Activated CD8-positive, alpha-beta T cell treated with anti-CD3 and anti-CD28 coated beads for 36 hours (primary cell): Measurements from ENCODE around the gene INO80C. TPM values are rescaled to one million over a fixed set of nuclear protein-coding genes. Genes with fewer than 3 reads are reported as not detected.

Experiments used
- ATAC-seq: fragments of 200-7000 bp; cut with Tn5 transposase; one replicate; pipeline ENCODE4 v1.10.0; 2021; ENCODE audit warnings: mild to moderate bottlenecking, moderate library complexity
- CTCF ChIA-PET: fragments of 350-600 bp; sonication (Branson Sonifier 250); formaldehyde crosslinking; loops from one replicate; lab custom pipeline; 2021; ENCODE audit warnings: antibody characterized with exemption; lab: Charles Lee
- POLR2A ChIA-PET: fragments of 350-600 bp; sonication (Branson Sonifier 250); formaldehyde crosslinking; loops from one replicate; lab custom pipeline; 2021; ENCODE audit warnings: antibody characterized with exemption; lab: Charles Lee
- DNase-seq: peaks from one replicate; pipeline ENCODE4 v3.0.0-alpha.2; 2020
- H3K27ac Mint-ChIP-seq: one replicate; pipeline ENCODE4 v1.8.0; 2021; ENCODE audit warnings: mild to moderate bottlenecking, mixed read lengths
- H3K27me3 Mint-ChIP-seq: one replicate; pipeline ENCODE4 v1.8.0; 2021; ENCODE audit warnings: mixed read lengths
- H3K36me3 Mint-ChIP-seq: one replicate; pipeline ENCODE4 v1.8.0; 2021; ENCODE audit warnings: low read depth, mixed read lengths
- H3K4me1 Mint-ChIP-seq: one replicate; pipeline ENCODE4 v1.8.0; 2021; ENCODE audit warnings: low read depth, mixed read lengths
- H3K4me3 Mint-ChIP-seq: one replicate; pipeline ENCODE4 v1.8.0; 2021; ENCODE audit warnings: mild to moderate bottlenecking, moderate library complexity, mixed read lengths
- H3K9me3 Mint-ChIP-seq: one replicate; pipeline ENCODE4 v1.8.0; 2021; ENCODE audit warnings: mixed read lengths
- intact Hi-C: fragments of 100-400 bp; cut with micrococcal nuclease; formaldehyde crosslinking; loops from one replicate; pipeline ENCODE4 v1.10.0; 2022
- total RNA-seq, 2 experiments: library from RNA; stranded (reverse); gene quantifications; one replicate each; pipeline ENCODE4 v1.2.3, GENCODE V29; 2021
- TF ChIP-seq, protein P1 (sequence below): fragments of 200-600 bp; IDR thresholded peaks from one replicate; pipeline ENCODE4 v1.8.0; 2022; ENCODE audit warnings: antibody characterized with exemption, mild to moderate bottlenecking

Gene INO80C
- total RNA-seq, 2 experiments from 2014 or later: 23.3 to 25.9 TPM

DNA sequence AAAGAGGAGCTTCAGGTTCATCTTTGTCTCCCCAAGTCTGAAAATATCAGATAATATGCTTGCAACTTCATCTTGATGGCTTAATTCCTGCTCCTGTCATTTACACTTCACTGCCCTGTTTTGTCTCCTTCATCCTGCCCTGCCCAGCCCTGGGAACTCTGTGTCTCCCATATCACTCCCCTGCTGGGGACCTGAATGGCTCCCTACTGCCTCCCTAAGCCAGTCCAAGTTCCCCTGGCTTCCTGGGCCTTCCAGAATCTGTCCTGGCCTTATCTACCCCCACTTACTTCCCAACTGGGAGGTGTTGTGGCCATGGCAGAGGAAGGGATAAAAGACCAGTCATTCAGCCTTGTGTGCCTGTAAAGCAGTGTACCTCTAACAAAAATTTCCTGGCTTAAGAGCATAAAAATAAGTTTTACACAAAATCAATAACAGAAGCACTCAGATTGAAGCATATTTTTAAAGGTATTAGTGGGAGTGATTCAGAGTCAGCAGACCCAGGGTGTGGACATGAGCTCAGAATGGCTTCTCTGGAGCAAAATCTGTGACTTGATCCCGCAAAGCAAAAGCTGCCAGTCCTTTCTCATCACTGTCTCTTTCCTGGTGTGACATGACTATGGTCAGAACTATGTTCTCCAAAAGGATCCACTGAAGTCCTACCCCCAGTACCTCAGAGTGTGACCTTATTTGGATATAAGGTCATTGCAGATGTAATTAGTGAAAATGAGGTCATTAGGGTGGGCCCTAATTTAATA lies 59.1 kb downstream of the INO80C start:
- H3K36me3 Mint-ChIP-seq: peaks cover 3% of the 10 kb centered on the region
- no peak for ATAC-seq
- H3K4me3 Mint-ChIP-seq: no peak overlapping the region
- TF ChIP-seq, protein P1, sequence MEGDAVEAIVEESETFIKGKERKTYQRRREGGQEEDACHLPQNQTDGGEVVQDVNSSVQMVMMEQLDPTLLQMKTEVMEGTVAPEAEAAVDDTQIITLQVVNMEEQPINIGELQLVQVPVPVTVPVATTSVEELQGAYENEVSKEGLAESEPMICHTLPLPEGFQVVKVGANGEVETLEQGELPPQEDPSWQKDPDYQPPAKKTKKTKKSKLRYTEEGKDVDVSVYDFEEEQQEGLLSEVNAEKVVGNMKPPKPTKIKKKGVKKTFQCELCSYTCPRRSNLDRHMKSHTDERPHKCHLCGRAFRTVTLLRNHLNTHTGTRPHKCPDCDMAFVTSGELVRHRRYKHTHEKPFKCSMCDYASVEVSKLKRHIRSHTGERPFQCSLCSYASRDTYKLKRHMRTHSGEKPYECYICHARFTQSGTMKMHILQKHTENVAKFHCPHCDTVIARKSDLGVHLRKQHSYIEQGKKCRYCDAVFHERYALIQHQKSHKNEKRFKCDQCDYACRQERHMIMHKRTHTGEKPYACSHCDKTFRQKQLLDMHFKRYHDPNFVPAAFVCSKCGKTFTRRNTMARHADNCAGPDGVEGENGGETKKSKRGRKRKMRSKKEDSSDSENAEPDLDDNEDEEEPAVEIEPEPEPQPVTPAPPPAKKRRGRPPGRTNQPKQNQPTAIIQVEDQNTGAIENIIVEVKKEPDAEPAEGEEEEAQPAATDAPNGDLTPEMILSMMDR: no peak
- no peaks in the 10 kb centered on the region for H3K4me1 Mint-ChIP-seq
- intact Hi-C loops: no loop called here
- H3K27ac Mint-ChIP-seq: no peak overlapping the region
- H3K9me3 Mint-ChIP-seq: peaks cover 7% of the 10 kb centered on the region
- CTCF ChIA-PET: interaction anchor here (1.7 to 2.9 kb wide), 2 partner anchors 19 to 52 kb away, joined by 3 to 8 read pairs; no protein-coding TSS in a partner anchor
- POLR2A ChIA-PET: no interaction called here
- H3K27me3 Mint-ChIP-seq: no peaks in the 10 kb centered on the region
- no peak for DNase-seq

DNA sequence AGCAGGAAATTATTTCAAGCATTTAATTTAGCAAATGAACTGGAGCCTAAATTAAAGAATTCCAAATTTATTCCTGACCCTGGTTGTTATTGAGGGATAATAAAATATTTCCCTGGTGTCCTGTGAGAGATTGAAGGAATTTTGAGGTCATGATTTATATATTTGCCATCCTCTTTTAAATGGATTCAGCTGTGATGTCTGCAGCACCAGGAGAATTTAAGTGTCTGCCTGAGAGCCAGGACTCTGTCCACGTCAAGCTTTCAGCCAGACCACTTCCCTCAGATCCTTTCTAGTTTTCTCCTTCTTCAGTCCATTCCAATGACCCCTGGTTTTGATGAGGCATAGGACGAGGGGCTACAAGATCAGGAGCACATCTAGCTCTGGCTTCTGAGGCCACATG lies 59.9 kb downstream of the INO80C start:
- peaks cover 7% of the 10 kb centered on the region for H3K9me3 Mint-ChIP-seq
- no peaks in the 10 kb centered on the region for H3K4me1 Mint-ChIP-seq
- POLR2A ChIA-PET: no interaction called here
- intact Hi-C loops: no loop called here
- no peak overlapping the region for H3K4me3 Mint-ChIP-seq
- peaks cover 3% of the 10 kb centered on the region for H3K36me3 Mint-ChIP-seq
- no peak overlapping the region for H3K27ac Mint-ChIP-seq
- ATAC-seq (no peak), DNase-seq (no peak)
- TF ChIP-seq, protein P1: no peak
- CTCF ChIA-PET: interaction anchor here (1.7 to 2.9 kb wide), 2 partner anchors 18 to 51 kb away, joined by 3 to 8 read pairs; no protein-coding TSS in a partner anchor
- no peaks in the 10 kb centered on the region for H3K27me3 Mint-ChIP-seq

DNA sequence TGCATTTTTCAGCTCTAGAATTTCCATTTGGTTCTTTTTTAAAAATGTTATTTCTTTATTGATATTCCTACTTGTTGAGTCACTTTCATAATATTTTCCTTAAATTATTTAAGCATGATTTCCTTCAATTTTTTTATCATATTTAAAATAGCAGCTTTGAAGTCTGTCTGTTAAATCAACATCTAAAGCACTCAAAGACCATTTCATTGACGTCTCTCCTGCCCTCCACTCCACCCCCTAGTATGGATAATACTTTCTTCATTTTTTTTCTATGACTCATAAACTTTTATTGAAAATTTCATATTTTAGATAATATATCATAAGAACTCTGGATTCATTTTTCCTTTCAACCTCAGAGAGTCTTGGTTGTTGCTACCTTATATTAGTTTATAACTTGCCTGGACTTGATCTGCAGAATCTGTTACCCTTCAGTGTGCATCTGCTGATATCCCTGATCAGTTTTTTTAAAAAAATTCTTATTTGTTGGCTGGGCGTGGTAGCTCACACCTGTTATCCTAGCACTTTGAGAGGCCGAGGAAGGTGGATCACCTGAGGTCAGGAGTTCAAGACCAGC lies 61.6 kb downstream of the INO80C start:
- ChIA-PET POLR2A (no interaction called here), CTCF (interaction anchor here (1.5 to 2.9 kb wide), 2 partner anchors 23 to 50 kb away, joined by 3 to 8 read pairs; no protein-coding TSS in a partner anchor)
- Mint-ChIP-seq H3K27ac (no peak overlapping the region), H3K36me3 (peaks cover 3% of the 10 kb centered on the region), H3K4me1 (no peaks in the 10 kb centered on the region), H3K27me3 (no peaks in the 10 kb centered on the region), H3K9me3 (peaks cover 7% of the 10 kb centered on the region), H3K4me3 (no peak overlapping the region)
- TF ChIP-seq, protein P1: no peak
- intact Hi-C loops: no loop called here
- ATAC-seq (no peak), DNase-seq (no peak)

DNA sequence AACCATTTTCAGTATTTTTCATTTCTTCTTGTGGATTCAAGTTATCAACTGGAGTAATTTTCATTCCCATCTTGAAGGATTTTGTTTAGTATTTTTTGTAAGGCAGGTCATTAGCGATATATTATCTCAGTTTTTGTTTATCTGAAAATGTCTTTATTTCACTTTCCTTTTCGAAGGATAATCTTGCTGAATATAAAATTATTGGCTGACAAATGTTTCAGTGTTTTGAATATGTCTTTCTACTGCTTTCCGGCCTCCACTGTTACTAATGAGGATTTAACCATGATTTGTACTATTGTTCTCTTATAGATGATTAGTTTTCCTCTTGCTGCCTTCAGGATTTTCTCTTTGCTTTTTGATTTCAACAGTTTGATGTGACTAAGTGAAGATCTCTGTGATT lies 62.4 kb downstream of the INO80C start:
- Mint-ChIP-seq H3K9me3 (peaks cover 7% of the 10 kb centered on the region), H3K36me3 (peaks cover 3% of the 10 kb centered on the region), H3K4me3 (no peak overlapping the region), H3K27ac (no peak overlapping the region), H3K27me3 (no peaks in the 10 kb centered on the region), H3K4me1 (no peaks in the 10 kb centered on the region)
- ChIA-PET CTCF (interaction anchor here (1.5 kb wide), 1 partner anchor 22 kb away, joined by 3 read pairs; no protein-coding TSS in a partner anchor), POLR2A (no interaction called here)
- intact Hi-C loops: no loop called here
- TF ChIP-seq, protein P1: no peak
- DNase-seq: no peak
- ATAC-seq: no peak

DNA sequence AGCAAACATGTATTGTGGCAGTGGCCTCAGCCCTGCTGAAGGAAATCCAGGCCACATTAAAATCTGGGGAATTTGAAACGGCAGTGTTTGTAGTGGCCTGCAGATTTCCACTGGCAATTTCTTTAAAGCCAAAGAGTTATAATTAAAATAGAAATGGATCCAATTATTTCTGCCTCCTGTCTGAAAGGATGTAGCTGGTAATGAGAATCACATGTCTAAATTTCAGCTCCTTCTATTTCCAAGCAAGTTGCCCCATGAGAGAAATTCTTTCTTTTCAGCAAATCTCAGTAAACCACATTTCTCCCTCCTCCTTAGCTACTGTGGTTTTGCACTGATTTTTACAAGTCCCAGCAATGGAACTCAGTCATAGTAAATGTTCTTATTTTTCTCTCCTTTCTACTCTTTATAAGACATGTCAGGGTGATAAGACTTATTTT lies 65.2 kb downstream of the INO80C start:
- ATAC-seq: no peak
- Mint-ChIP-seq H3K27me3 (no peaks in the 10 kb centered on the region), H3K4me3 (no peak overlapping the region), H3K4me1 (no peaks in the 10 kb centered on the region), H3K36me3 (peaks cover 3% of the 10 kb centered on the region), H3K27ac (no peak overlapping the region), H3K9me3 (peaks cover 7% of the 10 kb centered on the region)
- intact Hi-C loops: no loop called here
- CTCF ChIA-PET: no interaction called here
- POLR2A ChIA-PET: no interaction called here
- no peak for DNase-seq
- TF ChIP-seq, protein P1: no peak
